ENCODE measurements around the gene PI4K2A.

Gene PI4K2A

GRCh38 chr10:97708976-97709946 lies 68.8 kb downstream of the PI4K2A start:
- DNase-seq (ENCODE audit: insufficient read length, low spot score) (no peak), FAIRE-seq (no peak)
- TF ChIP-seq CTCF (IDR thresholded peaks at IDR 0.05; ENCODE audit: insufficient read depth, missing control alignments) = peak; percentile 64

GRCh38 chr10:97711640-97712572 lies 71.4 kb downstream of the PI4K2A start:
- no peak for FAIRE-seq
- DNase-seq (ENCODE audit: insufficient read length, low spot score) = no peak

GRCh38 chr10:97713339-97713825 lies 72.9 kb downstream of the PI4K2A start, which contains the start of gene MARVELD1:
Gene MARVELD1, plus strand, starts transcription at chr10:97713730. Its CDS starts 147 bp downstream, at chr10:97713877.
- DNase-seq (ENCODE audit: insufficient read length, low spot score) = peak; percentile 83
- no peak for FAIRE-seq
- no peak for TF ChIP-seq CTCF (IDR thresholded peaks at IDR 0.05; ENCODE audit: insufficient read depth, missing control alignments)

More at GRCh38 chr10:97711640-97712572, 71.4 kb downstream of the PI4K2A start:
- TF ChIP-seq CTCF (IDR thresholded peaks at IDR 0.05; ENCODE audit: insufficient read depth, missing control alignments) = no peak

GRCh38 chr10:97713826-97714400 lies 73.4 kb downstream of the PI4K2A start:
- FAIRE-seq (no peak), DNase-seq (ENCODE audit: insufficient read length, low spot score) (peak; percentile 82)
- peak; percentile 24 for TF ChIP-seq CTCF (IDR thresholded peaks at IDR 0.05; ENCODE audit: insufficient read depth, missing control alignments)

- TF ChIP-seq CTCF (IDR thresholded peaks at IDR 0.05; ENCODE audit: insufficient read depth, missing control alignments) = no peak
- DNase-seq (ENCODE audit: insufficient read length, low spot score) (peak; percentile 78), FAIRE-seq (no peak)
These were observed 74.2 kb downstream of the PI4K2A start for GRCh38 chr10:97714401-97715258.
